Activated T-helper 9 cell treated with anti-CD3 and anti-CD28 coated beads, Interleukin-2, amount 50 U/mL, for 16 hours (primary cell): ENCODE data around the gene ZNF660.
"Not testable (repeated sequence)": the region's sequence is repeated elsewhere in the genome, so short reads cannot be mapped to it uniquely, and the experiment has no call there.

ENCODE experiments used
- DNase-seq: peaks from one replicate; pipeline ENCODE4 v3.0.0-alpha.2; 2020; ENCODE audit warnings: low read depth

ZNF660 gene

GRCh38 chr3:44584646-44585501, at the start of gene ZNF660:
Gene ZNF660 (plus strand): TSS chr3:44584964. CDS start chr3:44594194, 9,230 bp downstream.
- no peak for DNase-seq

- DNase-seq = no peak
These were observed 49.4 kb upstream of the ZNF660 start for GRCh38 chr3:44535364-44535763.

GRCh38 chr3:44544811-44545210, 40.0 kb upstream of the ZNF660 start:
- DNase-seq = not testable (repeated sequence)

GRCh38 chr3:44554626-44555592, 29.9 kb upstream of the ZNF660 start, which contains the start of gene ZKSCAN7:
Gene ZKSCAN7 (plus strand): TSS chr3:44555193. CDS start chr3:44557048, 1,855 bp downstream.
- DNase-seq = peak; percentile 33

- no peak for DNase-seq
These were observed 29.0 kb upstream of the ZNF660 start for GRCh38 chr3:44555723-44556122.

- no peak for DNase-seq
These were observed 27.7 kb upstream of the ZNF660 start for GRCh38 chr3:44557074-44557473.

GRCh38 chr3:44561076-44561475, 23.7 kb upstream of the ZNF660 start:
- no peak for DNase-seq

GRCh38 chr3:44562147-44562546, 22.6 kb upstream of the ZNF660 start:
- DNase-seq = no peak

- DNase-seq = no peak
These were observed 16.2 kb upstream of the ZNF660 start for GRCh38 chr3:44568561-44568960.

GRCh38 chr3:44571024-44571423, 13.7 kb upstream of the ZNF660 start:
- no peak for DNase-seq

GRCh38 chr3:44576613-44577012, 8.2 kb upstream of the ZNF660 start:
- DNase-seq = no peak

- not testable (repeated sequence) for DNase-seq
These were observed 7.3 kb upstream of the ZNF660 start for GRCh38 chr3:44577354-44577952.

GRCh38 chr3:44578316-44578715, 6.4 kb upstream of the ZNF660 start:
- not testable (repeated sequence) for DNase-seq

- not testable (repeated sequence) for DNase-seq
These were observed 5.7 kb upstream of the ZNF660 start for GRCh38 chr3:44578924-44579515.

- DNase-seq = not testable (repeated sequence)
These were observed 5.0 kb upstream of the ZNF660 start for GRCh38 chr3:44579749-44580148.

- DNase-seq = not testable (repeated sequence)
These were observed 3.8 kb upstream of the ZNF660 start for GRCh38 chr3:44580971-44581370.

GRCh38 chr3:44596621-44597020, 11.9 kb downstream of the ZNF660 start:
- no peak for DNase-seq

- DNase-seq = no peak
These were observed 17.0 kb downstream of the ZNF660 start for GRCh38 chr3:44601749-44602148.

- no peak for DNase-seq
These were observed 27.9 kb downstream of the ZNF660 start for GRCh38 chr3:44612678-44613077.

- peak; percentile 31 for DNase-seq
These were observed 40.2 kb downstream of the ZNF660 start, which contains the start of gene ZNF197 for GRCh38 chr3:44624749-44625480. Gene ZNF197 (plus strand): TSS chr3:44625036. CDS start chr3:44629155, 4,119 bp downstream.

- no peak for DNase-seq
These were observed 44.0 kb downstream of the ZNF660 start for GRCh38 chr3:44628716-44629115.
